Measurements from ENCODE around the gene TMEM179.
A peak's percentile ranks its signal among the peaks of the same experiment; 100 is the strongest.

Gene TMEM179

GRCh38 chr14:104569435-104569834 lies 35.1 kb downstream of the TMEM179 start:
- TF ChIP-seq CTCF (IDR thresholded peaks at IDR 0.05), result no peak
- no peak for DNase-seq (ENCODE audit: low spot score)
- Histone ChIP-seq H3K27ac (no peak overlapping the region), H3K4me3 (no peak overlapping the region)

GRCh38 chr14:104568620-104569019 lies 36.0 kb downstream of the TMEM179 start:
- no peak for DNase-seq (ENCODE audit: low spot score)
- H3K27ac ChIP-seq, result no peak overlapping the region
- H3K4me3 ChIP-seq, result no peak overlapping the region
- no peak for TF ChIP-seq CTCF (IDR thresholded peaks at IDR 0.05)

- no peak for DNase-seq (ENCODE audit: low spot score)
- no peak for TF ChIP-seq CTCF (IDR thresholded peaks at IDR 0.05)
- H3K27ac ChIP-seq, result no peak overlapping the region
- no peak overlapping the region for H3K4me3 ChIP-seq
These were observed 36.7 kb downstream of the TMEM179 start for GRCh38 chr14:104567957-104568225.

- H3K27ac ChIP-seq, result no peak overlapping the region
- DNase-seq (ENCODE audit: low spot score), result no peak
- TF ChIP-seq CTCF (IDR thresholded peaks at IDR 0.05), result no peak
- H3K4me3 ChIP-seq, result no peak overlapping the region
These were observed 37.2 kb downstream of the TMEM179 start for GRCh38 chr14:104567141-104567956.

GRCh38 chr14:104564744-104565679 lies 39.6 kb downstream of the TMEM179 start:
- Histone ChIP-seq H3K4me3 (no peak overlapping the region), H3K27ac (no peak overlapping the region)
- TF ChIP-seq CTCF (IDR thresholded peaks at IDR 0.05), result no peak
- DNase-seq (ENCODE audit: low spot score), result no peak

- H3K27ac ChIP-seq, result no peak overlapping the region
- no peak for DNase-seq (ENCODE audit: low spot score)
- TF ChIP-seq CTCF (IDR thresholded peaks at IDR 0.05), result peak; percentile 77
- peak overlapping the region; percentile 28 for H3K4me3 ChIP-seq
These were observed 40.6 kb downstream of the TMEM179 start for GRCh38 chr14:104563742-104564615.

Data from coronary artery (tissue), 2 donors.